ENCODE data around the gene RMND5B. TPM values are rescaled to one million over a fixed set of nuclear protein-coding genes. Genes with fewer than 3 reads are reported as not detected.
"Not testable (repeated sequence)": the region's sequence is repeated elsewhere in the genome, so short reads cannot be mapped to it uniquely, and the experiment has no call there.

RMND5B gene
- total RNA-seq, 1 experiment from 2014 or later: 30.3 TPM

DNA sequence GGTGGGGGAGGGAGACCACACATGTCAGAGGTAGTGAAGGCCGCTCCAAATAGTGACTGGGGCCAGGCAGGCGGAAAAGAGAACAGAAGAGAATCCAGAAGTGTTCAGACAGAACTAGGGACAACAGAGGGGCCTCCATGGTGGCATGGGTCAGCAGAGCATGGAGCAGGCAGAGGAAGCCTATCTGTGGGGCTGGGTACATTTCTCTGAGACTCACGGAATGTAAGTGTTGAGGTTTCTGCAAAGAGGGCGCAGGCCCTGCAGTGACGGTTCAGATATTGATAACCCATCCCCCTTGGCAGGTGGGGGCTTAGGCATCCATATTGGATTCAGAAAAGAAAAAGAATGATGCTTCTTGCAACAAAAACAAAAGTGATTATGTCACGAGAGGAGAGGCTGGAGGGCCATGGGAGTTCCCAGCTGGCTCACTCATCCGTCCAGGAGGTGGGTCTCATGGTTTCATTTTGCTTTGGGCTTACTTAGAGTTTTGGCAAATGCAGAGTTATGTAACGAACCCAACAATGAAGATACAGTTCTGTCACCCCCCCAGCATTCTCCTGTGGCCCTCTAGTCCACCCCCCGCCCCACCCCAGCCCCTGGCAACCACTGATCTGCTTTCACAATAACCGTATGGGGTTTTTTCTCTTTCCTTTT lies 5.4 kb upstream of the RMND5B start:
- no peaks in the 10 kb centered on the region for H3K9me3 ChIP-seq (ENCODE audit: insufficient read depth, low read depth)
- no peaks in the 10 kb centered on the region for H3K9me2 ChIP-seq (ENCODE audit: insufficient read depth)
- H3F3A ChIP-seq (ENCODE audit: insufficient read depth, low read depth): peaks cover 29% of the 10 kb centered on the region
- no peaks in the 10 kb centered on the region for H3K27me3 ChIP-seq (ENCODE audit: insufficient read depth, low read depth)
- ChIA-PET CTCF (no interaction called here), POLR2A (ENCODE audit: unreplicated experiment) (interaction anchor here (0.7 kb wide), 1 partner anchor 48 kb away, joined by 5 read pairs; no protein-coding TSS in a partner anchor)
- H3K4me1 ChIP-seq (replicated peaks; ENCODE audit: insufficient read depth): peaks cover 37% of the 10 kb centered on the region
- TF ChIP-seq CTCF (conservative IDR thresholded peaks at IDR 0.05): no peak
- no peak for TF ChIP-seq EZH2 (IDR thresholded peaks at IDR 0.05; ENCODE audit: low read depth)
- BruUV-seq (replicated peaks): no TSS peak
- H3K79me2 ChIP-seq (ENCODE audit: low read depth): no peaks in the 10 kb centered on the region
- H3K4me3 ChIP-seq: no peak overlapping the region
- peak overlapping the region; percentile 77 for H3K4me2 ChIP-seq
- intact Hi-C loops (cut with micrococcal nuclease; ENCODE audit: unreplicated experiment): loop anchor here (2.0 kb wide), 2 partner anchors 17 to 21 kb away; no protein-coding TSS in a partner anchor
- no peaks in the 10 kb centered on the region for H4K20me1 ChIP-seq (ENCODE audit: insufficient read depth)
- H3K36me3 ChIP-seq (ENCODE audit: low read depth): no peaks in the 10 kb centered on the region
- no peak overlapping the region for H2AFZ ChIP-seq
- no peak overlapping the region for H3K27ac ChIP-seq
- DNase-seq: no peak

DNA sequence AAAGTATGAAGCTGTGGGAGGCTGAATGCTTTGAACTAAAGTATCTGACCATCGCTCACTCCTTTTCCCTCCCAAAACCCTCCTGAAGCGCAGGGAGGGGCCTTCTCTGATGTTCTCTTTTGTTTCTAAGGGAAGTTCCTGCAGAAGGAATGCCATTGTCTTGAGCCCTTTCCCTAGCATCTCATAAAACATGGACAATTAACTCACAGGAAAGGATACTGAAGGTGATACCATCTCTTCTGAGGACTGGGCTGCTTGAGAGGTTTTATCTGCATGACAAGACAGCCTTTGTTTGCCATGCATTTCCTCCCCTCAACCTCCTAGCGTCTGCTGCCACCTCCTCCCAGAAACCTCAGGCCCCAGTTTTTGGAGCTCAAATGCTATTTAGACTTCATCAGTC lies 4.3 kb upstream of the RMND5B start:
- POLR2A ChIA-PET (ENCODE audit: unreplicated experiment): no interaction called here
- peaks cover 31% of the 10 kb centered on the region for H3F3A ChIP-seq (ENCODE audit: insufficient read depth, low read depth)
- intact Hi-C loops (cut with micrococcal nuclease; ENCODE audit: unreplicated experiment): no loop called here

DNA sequence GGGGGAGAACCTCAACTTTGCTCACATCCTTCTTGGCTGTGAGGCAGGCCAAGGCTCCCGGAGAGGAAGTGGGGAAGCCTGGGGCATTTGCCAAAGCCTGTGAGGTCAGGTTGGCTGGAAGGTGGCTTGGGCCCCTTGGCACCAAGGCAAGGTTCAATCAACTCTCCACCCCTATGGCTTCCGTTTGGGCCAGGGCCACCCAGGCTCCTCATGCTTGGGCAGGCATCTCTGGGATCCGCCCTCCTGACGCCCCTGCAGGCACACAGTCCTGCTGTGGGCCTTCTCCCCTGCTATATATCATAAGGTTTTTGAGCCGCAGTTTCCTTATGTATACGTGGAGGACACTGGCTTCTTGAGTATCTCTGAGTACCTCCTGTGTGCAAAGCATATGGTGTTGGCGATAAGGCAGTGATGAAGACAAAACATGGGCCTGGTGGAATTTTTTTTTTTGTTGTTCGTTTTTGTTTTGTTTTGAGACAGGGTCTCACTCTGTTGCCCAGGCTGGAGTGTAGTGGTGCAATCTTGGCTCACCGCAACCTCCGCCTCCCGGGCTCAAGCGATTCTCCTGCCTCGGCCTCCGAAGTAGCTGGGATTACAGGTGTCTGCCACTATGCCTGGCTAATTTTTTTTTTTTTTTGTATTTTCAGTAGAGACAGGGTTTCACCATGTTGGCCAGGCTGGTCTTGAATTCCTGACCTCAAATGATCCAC lies 3.4 kb upstream of the RMND5B start:
- H3K79me2 ChIP-seq (ENCODE audit: low read depth); intact Hi-C loops (cut with micrococcal nuclease; ENCODE audit: unreplicated experiment); H3K9me3 ChIP-seq (ENCODE audit: insufficient read depth, low read depth); DNase-seq; H3K36me3 ChIP-seq (ENCODE audit: low read depth); H3K27ac ChIP-seq; H3K4me2 ChIP-seq; BruUV-seq (replicated peaks); POLR2A ChIA-PET (ENCODE audit: unreplicated experiment); H3K4me3 ChIP-seq; H3K9me2 ChIP-seq (ENCODE audit: insufficient read depth); H2AFZ ChIP-seq; CTCF ChIA-PET; H3K27me3 ChIP-seq (ENCODE audit: insufficient read depth, low read depth); H4K20me1 ChIP-seq (ENCODE audit: insufficient read depth): not testable (repeated sequence)
- peaks cover 36% of the 10 kb centered on the region for H3F3A ChIP-seq (ENCODE audit: insufficient read depth, low read depth)
- H3K4me1 ChIP-seq (replicated peaks; ENCODE audit: insufficient read depth): peaks cover 42% of the 10 kb centered on the region

More for the DNA sequence above, 4.3 kb upstream of the RMND5B start:
- Histone ChIP-seq H3K4me2 (no peak overlapping the region), H2AFZ (no peak overlapping the region), H3K27ac (no peak overlapping the region), H3K4me3 (no peak overlapping the region), H3K9me3 (ENCODE audit: insufficient read depth, low read depth) (no peaks in the 10 kb centered on the region), H4K20me1 (ENCODE audit: insufficient read depth) (no peaks in the 10 kb centered on the region), H3K9me2 (ENCODE audit: insufficient read depth) (no peaks in the 10 kb centered on the region), H3K27me3 (ENCODE audit: insufficient read depth, low read depth) (no peaks in the 10 kb centered on the region), H3K36me3 (ENCODE audit: low read depth) (no peaks in the 10 kb centered on the region), H3K4me1 (replicated peaks; ENCODE audit: insufficient read depth) (peaks cover 38% of the 10 kb centered on the region), H3K79me2 (ENCODE audit: low read depth) (no peaks in the 10 kb centered on the region; the same call in 1 of the 2 replicates)
- TF ChIP-seq CTCF (conservative IDR thresholded peaks at IDR 0.05) (no peak), EZH2 (IDR thresholded peaks at IDR 0.05; ENCODE audit: low read depth) (no peak)
- no TSS peak for BruUV-seq (replicated peaks)
- CTCF ChIA-PET: no interaction called here
- no peak for DNase-seq

All from PC-9 (cell line).